Kidney capillary endothelial cell (primary cell): ENCODE results near the gene SLC12A4.
"Not testable (repeated sequence)": the region's sequence is repeated elsewhere in the genome, so short reads cannot be mapped to it uniquely, and the experiment has no call there.

Source experiments
- DNase-seq: peaks from one replicate; pipeline ENCODE4 v3.0.0-alpha.2; 2018; ENCODE audit warnings: low spot score

SLC12A4 gene

DNA sequence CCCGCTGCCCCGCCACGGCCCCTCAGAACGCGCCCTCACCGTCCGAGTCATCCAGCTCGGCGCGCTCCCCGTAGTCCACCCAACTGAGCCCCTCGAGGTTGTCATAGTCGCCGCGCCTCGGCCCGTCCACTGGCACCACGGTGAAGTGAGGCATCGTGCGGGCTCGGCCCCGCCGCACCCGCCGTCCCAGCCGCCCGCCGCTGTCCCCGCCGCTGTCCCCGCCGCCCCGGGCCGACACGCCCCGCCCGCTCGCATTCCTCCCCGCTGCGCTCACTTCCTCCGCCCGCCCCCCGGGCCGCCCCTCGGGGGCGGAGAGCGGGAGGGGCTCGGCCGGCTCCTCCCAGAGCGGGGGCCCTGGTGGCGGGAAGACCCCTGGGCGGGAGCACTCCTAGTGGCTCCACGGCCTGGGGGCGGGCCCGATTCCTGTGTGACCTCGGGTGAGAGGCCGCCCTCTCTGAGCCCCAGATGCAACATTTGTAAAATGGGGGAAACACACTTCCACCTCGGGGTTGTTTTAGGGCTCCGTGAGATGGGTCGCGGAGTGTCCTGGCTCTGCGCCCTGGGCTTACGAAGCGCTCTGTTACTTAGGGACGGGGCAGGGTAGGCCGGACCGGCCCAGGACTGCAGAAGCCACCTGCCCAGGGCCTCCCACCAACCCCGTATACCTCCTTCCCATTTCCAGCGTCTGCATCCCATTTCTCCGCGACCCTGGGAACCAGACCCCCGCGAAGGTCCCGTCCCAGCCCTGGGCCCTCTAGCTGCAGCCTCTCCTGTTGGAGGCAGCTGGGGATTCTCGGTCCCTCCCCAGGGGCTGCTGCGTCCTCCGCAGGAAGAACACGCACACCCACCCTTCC, at the start of gene SLC12A4:
SLC12A4 (minus strand) TSS at position 238 of the 854 bp plus-strand sequence; CDS start at position 154, 84 bp downstream.
- DNase-seq: peak; percentile 80

DNA sequence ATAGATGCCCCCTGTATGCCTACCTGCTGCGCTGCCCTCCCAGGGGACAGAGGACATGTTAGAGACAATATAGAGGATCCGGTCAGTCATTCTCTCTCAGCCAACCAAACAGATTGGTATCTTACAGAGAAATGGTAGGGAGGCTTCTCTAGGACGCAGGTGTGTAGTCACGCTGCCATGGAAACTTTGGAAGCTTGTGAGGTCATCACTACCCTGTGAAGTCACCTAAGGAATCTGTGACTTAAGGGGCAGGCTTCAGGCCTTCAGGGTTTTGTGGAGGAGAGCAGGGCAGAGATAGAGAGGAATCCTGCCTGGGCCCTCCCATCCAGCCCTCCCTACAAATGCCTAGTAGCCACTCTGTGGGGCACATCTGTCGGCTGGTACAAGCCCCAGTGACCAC, 47.2 kb upstream of the SLC12A4 start, which contains the start of gene DPEP2NB:
DPEP2NB (minus strand) TSS at position 231 of the 400 bp plus-strand sequence; CDS start at position 90, 141 bp downstream.
- no peak for DNase-seq

DNA sequence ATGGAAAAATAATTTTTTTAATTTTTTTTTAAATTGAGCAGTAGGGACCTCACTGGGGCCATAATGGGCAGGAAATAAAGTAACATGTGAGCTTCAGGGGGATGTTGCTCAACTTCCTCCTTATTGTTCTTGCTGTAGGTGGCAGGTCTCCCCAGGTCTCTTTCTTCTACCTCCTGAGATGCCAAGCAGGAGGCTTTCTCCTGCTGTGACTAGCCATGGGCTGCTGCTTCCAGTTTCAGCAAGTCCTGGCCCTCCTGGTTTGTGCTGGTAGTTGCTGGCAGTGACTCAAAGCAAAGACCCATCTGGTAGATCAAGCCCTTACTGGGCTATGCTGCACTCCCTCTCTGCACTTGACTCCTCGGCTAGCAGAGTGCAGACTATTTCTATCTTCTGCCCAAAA, 45.0 kb upstream of the SLC12A4 start:
- DNase-seq: peak; percentile 53

DNA sequence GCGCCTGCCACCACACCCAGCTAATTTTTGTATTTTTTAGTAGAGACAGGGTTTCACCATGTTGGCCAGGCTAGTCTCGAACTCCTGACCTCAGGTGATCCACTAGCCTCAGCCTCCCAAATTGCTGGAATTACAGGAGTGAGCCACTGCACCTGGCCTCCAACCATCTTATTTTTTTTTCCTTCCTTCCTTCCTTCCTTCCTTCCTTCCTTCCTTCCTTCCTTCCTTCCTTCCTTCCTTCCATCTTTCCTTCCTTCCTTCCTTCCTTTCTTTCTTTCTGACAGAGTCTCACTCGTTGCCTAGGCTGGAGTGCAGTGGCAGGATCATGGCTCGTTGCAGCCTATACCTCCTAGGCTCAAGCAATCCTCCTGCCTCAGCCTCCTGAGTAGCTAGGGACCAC, 41.4 kb upstream of the SLC12A4 start:
- not testable (repeated sequence) for DNase-seq

DNA sequence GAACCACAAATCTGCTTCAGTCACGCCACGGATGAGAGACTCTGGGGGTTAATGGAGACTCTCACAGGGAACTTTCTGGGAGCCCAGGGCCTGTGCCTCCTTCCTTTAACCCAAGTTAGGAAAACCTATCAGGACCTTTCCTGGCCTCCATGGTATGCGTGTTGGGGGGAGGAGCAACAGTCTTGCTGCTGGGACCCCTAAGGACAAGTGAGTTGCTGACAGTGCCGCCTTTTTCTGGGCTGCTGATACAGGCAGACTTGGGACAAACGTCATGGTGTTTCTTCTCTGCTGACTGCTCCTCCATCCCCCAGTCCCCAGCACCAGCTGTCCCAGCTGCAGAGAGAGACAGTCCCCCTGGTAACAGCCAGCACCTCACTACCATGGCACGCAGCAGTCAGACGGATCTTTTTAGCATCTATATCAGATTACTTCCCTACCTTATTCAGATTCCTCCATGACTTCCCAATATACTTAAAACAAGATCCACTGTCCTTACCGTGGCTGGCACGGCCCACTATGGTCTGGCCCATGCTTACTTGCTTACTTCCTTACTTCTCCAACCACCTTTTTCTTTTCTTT, 40.8 kb upstream of the SLC12A4 start:
- no peak for DNase-seq

DNA sequence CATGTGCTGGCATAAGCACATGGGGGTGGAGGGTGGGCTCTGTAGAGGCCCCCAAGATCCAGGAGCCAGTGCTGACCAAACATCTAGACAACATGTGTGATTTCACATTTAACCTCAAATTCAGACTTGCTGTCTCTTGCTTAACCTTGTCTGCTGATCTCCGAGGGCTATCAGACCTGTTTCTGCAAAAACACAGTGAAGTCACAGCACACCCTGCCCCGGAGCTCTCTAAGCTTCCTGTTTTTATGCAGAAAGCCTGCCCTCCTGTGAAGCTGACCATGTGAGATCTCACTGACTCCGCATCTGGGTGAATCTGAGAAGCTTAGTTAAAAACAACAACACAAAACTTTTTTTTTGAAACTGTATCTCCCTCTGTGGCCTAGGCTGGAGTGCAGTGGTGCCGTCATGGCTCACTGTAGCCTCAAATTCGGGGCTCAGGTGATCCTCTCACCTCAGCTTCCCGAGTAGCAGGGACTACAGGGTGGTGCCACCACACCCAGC, 37.4 kb upstream of the SLC12A4 start:
- DNase-seq: no peak

DNA sequence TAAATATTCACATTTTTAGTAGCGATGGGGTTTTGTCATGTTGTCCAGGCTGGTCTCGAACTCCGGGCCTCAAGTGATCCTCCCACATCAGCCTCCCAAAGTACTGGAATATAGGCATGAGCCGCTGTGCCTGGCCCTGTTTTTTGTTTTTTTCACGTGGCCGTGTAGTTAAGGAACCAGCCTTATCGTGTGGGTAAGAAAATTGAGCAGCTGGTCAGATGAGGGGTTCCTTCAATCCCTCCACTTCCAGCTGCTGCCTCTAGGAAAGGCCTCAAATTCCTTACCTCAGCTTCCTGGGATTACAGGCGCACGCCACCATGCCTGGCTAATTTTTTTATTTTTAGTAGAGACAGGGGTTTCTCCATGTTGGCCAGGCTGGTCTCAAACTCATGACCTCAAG, 36.8 kb upstream of the SLC12A4 start:
- no peak for DNase-seq

DNA sequence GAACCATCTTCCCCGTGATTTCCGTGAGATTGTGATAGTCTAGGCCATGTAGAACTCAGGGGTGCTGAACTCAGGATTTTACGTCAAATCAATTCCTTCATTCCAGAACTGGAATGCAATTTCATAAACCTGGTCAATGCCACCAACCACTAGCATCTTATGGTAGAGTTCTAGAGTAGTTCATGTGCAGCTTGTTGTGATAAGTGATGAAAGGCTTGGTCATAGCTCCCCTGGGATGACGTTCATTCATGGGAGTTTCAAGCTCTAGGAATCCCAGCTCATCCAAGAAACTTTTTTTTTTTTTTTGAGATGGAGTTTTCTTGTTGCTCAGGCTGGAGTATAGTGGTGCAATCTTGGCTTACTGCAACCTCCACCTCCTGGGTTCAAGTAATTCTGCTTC, 34.6 kb upstream of the SLC12A4 start:
- no peak for DNase-seq

DNA sequence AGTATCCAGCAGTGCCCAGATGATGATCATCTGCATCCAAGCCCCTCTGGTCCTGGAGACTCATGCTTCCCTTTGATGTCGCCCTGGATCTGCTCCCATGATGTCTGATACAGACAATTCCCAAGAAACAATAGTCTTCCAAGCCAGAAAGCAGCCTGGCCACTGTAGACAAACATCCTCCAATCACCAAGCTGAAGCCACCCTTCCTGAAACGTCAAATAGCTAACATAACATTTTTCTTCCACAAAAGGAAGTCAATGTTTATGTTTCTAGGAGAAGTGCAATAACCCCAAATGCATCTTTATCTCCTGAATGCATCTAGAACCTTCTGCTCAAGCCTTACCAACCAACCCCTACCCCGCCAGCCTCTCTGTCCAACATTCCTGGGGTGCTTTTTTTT, 32.0 kb upstream of the SLC12A4 start:
- DNase-seq: no peak

DNA sequence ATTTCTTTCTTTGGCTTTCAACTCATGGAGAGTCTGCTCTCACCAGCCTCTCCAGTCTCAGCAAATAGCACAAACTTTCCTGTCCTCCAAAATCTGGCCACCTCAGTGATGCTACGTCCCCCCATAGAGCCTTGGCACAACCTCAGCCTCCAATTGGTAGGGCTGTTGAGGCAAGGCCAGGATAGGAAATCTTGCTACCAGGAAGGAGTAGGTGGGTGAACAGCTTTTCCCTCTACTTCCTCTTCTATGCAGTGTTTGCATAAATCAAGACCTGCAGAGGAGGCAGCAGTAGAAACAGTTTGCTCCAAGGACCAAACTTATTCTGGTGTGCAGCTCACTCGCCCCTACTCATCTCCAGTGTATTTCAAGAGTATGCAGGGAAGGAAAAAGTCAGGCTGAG, 31.5 kb upstream of the SLC12A4 start:
- DNase-seq: no peak

DNA sequence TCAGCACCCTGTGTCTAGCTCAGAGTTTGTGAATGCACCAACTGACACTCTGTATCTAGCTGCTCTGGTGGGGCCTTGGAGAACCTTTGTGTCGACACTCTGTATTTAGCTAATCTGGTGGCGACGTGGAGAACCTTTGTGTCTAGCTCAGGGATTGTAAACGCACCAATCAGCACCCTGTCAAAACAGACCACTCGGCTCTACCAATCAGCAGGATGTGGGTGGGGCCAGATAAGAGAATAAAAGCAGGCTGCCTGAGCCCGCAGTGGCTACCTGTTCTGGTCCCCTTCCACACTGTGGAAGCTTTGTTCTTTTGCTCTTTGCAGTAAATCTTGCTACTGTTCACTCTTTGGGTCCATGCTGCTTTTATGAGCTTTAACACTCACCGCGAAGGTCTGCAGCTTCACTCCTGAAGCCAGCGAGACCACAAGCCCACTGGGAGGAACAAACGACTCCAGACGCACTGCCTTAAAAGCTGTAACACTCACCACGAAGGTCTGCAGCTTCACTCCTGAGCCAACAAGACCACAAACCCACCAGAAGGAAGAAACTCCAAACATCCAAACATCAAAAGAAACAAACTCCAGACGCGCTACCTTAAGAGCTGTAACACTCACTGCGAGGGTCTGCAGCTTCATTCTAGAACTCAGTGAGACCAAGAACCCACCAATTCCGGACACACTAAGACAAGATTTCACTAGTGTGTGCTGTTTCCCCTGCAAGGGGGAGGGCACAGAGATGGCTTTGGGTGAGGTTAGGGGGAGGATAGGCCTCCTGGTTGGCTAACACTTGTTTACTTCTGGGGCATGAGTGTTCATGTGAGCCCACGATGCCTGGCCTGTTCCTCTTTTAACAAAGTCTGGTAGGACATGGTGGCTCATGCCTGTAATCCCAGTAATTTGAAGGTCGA, 30.6 kb upstream of the SLC12A4 start, which contains the start of gene DPEP2:
DPEP2 (minus strand) TSS at position 706 of the 910 bp plus-strand sequence. CDS start 6,272 bp downstream, outside the sequence.
- not testable (repeated sequence) for DNase-seq

DNA sequence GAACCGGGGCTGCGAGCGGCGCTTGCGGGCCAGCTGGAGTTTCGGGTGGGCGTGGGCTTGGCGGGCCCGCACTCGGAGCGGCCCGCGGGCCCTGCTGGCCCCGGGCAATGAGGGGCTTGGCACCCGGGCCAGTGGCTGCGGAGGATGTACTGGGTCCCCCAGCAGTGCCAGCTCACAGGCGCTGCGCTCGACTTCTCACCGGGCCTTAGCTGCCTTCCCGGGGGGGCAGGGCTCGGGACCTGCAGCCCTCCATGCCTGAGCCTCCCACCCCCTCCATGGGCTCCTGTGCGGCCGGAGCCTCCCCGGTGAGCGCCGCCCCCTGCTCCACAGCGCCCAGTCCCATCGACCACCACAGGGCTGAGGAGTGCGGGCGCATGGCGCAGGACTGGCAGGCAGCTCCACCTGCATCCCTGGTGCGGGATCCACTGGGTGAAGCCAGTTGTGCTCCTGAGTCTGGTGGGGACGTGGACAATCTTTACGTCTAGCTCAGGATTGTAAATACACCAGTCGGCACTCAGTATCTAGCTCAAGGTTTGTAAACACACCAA, 29.9 kb upstream of the SLC12A4 start:
- DNase-seq: not testable (repeated sequence)

DNA sequence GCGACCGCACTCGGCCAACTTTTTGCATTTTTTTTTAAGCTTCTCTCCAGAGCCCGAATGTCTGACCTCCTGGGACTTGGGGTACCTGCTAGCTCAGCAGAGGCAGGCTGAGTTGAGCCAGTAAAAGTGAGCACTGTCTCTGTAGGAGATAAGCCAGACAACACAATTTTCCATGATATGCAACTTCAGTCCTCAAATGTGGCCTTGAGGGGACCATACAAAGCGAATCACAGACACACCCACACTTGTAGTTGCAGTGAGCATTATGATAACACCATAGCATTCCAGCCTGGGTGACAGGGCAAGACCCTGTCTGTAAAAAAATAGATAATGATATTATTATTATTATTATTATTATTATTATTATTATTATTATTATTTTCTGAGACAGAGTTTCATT, 28.2 kb upstream of the SLC12A4 start:
- no peak for DNase-seq

DNA sequence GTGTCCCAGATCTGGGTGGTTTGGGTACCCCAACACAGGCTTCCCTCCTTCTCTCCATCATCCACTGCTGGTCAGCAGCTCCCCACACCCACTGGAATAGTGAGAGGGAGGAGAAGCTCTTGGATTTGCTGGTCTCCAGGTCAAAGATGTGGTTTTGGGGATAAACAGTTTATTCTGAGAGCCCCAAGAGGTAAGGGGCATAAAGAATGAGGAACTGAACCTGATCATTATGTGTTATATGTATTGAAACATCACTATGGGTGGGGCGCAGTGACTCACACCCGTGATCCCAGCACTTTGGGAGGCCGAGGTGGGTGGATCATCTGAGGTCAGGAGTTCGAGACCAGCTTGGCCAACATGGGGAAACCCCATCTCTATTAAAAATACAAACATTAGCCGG, 27.0 kb upstream of the SLC12A4 start:
- DNase-seq: no peak

DNA sequence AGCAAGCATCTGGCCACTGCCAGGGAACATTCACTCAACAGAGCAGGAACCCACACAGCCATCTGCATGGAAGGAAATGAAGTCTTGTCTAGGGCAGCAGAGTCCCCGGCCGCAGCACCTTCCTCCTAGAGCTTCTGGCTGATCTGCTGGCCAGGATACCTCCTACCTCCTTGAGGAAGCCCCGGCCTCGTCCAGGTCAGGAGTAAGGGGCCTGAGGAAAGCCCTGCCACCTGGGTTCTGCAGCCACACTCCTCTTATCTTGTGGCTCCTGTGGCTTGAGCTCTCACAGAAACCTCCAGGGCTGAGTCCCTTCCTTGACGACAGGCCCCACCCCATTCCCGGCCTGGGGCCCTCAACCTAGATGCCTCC, 25.6 kb upstream of the SLC12A4 start:
- DNase-seq: not testable (repeated sequence)

DNA sequence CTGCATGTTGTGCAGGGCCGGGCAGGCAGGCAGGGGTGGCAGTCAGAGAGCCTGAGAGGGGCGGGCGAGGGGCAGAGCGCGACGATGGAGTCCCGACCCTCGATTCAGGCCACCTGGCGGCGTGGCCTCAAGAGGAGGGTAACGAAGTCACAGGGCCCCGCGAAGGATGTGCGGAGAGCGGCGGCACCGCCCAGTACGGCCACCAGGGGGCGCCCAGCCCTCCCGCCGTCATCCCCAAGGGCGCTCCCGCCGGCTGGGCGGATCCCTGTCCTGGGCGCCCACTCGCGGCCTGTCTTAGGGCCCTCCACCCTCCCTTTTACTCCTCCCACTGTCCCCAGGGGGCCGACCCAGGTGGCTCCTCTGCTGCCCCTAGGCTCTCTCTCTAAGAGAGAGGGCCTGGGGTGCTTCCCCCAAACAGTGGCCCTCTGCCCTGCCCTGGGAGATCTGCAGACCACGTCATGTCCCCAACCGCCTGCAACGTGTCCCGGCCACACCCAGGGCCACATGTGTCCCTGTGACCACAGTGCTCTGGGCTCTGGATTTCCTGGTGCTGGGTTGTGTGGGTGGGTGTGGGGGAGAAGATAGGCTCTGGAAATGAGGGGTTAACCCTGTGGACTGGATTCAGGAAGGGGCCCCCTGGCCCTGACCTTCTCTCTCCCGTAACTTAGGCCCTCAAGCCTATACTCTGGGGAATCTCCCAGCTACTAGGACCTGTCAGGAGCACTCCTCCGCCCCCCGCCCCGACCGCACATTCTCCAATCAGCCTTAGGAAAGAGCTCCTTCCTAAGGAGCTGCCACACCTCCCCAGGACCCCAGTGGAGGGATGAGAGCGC, 25.0 kb upstream of the SLC12A4 start:
- DNase-seq: peak; percentile 74

DNA sequence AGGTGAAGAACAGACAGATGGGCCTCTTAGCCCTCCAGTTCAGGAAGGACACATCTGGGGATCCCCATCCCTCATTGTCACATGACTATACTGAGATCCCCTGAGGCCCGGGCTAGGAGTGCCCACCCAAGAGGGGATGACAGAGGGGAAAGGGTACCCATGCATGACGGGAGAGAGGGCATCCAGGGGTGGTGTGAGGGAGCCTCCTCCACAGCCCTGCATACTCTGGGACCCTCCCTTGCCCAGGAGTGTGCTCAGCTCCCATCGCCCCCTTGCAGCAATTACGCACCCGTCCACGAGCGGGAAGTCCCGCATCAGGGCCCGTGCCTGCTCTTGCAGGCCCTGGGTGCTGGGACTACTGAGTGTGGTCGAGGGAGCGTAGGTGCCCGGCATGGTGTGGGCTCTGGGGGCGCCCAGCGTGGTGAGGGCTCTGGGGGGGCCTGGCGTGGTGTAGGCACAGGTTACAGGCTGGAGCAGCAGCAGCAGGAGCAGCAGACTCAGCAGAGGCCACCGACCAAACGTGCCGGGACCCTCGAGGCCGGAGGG, 24.3 kb upstream of the SLC12A4 start:
- no peak for DNase-seq

DNA sequence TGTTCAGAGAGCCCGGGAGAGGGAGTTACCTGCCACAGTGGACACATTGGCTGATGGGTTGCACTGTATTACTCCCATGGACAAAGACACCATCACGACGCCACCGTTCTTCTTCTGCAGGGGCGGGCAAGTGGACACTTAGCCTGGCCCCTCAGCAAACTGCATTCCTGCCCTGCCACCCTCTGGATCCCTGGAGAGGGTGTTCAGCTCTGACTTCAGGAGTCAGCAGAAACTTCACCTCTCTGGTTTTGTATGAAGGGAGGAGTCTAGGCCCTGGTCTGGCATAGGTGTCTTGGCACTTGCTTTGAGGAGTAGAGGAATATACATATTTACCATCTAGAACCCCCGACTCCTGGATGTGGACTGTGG, 21.6 kb upstream of the SLC12A4 start:
- no peak for DNase-seq

DNA sequence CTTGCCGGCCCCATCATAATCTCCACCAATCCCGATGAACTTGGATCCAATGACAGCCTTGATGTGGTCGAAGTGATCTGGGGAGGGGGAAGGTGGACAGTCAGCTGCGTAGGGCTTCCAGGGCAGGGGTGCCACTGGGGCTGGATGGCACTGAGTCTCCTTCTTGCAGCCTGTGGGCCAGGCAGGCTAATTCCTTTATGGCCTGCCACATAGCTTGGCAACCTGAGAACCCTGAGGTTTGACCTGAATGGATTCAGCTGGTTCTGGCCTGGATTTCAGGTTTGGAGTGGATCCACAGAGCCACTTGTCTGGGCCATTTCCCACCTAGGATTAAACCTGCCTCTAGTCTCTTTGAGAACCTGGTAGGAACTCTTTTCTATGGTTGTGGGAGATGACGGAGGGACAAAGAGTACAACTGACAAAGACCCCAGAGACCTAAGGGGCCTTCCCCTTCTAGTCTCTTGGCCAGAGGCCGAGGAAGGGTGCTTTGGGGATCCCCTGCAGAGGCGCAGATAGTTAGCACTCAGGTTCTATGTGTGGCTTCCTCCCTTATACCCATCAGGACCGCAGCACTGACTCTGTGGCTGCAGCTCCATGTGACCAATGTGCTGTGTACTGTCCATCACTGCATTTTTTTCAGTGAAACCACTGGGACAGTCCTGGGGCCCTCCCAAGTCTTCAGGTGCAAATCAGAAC, 21.0 kb upstream of the SLC12A4 start:
- DNase-seq: no peak

DNA sequence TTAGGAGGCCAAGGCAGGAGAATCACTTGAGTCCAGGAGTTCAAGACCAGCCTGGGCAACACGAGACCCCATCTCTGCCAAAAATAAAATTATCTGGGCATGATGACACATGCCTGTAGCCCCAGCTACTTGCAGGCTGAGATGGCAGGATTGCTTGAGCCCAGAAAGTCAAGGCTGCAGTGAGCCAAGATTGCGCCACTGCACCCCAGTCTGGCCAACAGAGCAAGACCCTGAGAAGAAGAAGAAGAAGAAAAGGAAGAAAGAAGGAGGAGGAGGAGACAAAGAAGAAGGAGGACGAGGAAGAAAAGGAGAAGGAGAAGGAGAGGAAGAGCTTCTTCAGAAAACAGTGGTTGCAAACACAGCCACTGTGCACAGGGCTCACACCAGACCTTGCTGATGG, 20.2 kb upstream of the SLC12A4 start:
- DNase-seq: no peak
